ENCODE measurements around the gene GPC4. TPM values are rescaled to one million over a fixed set of nuclear protein-coding genes. Genes with fewer than 3 reads are reported as not detected.

GPC4 gene
- polyA plus RNA-seq, 2 donors = 1.6 to 4.0 TPM

- no peaks in the 10 kb centered on the region for H3K9me3 ChIP-seq (ENCODE audit: control insufficient read depth in 2 of 2, insufficient read depth in 1 of 2, low read depth in 1 of 2, low read length in 1 of 2)
- H3K36me3 ChIP-seq (ENCODE audit: control insufficient read depth in 2 of 2, insufficient read depth in 2 of 2, low read length in 1 of 2) = no peaks in the 10 kb centered on the region
- WGBS, 2 donors = 66 to 72% methylated on average over 8 of the region's 8 CpGs
- no peak overlapping the region for H3K4me3 ChIP-seq (ENCODE audit: low read depth in 1 of 2, low read length in 2 of 2)
- H3K27me3 ChIP-seq (ENCODE audit: control insufficient read depth in 1 of 2, insufficient read depth in 2 of 2, low read length in 2 of 2) = peaks cover 0 to 3% of the 10 kb centered on the region in 2 donors
- no peak overlapping the region for H3K27ac ChIP-seq (ENCODE audit: low read depth in 2 of 2, low read length in 1 of 2)
- no peaks in the 10 kb centered on the region for H3K4me1 ChIP-seq (ENCODE audit: control insufficient read depth in 2 of 2, insufficient read depth in 2 of 2, low read length in 1 of 2)
Measured at GRCh38 chrX:133392671-133393070, 22.6 kb downstream of the GPC4 start.

DNA sequence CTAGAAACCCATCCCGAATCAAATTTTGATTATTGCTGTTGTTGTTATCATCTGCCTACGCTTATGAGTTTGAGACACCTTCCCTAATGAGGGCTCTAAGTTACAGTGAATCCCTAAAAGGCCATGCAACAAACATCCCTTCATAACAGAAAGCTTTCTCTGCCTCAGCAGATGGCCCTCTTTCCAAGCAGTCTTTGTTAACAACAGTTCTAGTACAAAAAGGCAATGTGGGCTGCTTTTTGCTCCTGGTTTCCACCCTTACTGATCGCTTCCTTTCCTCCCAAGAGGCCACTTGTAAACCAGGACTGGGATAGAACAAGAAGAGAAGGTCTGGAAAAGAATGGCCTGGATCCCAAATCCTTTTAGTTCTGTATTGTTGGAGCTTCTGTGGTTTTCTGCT lies 24.2 kb downstream of the GPC4 start:
- Histone ChIP-seq H3K27me3 (ENCODE audit: control insufficient read depth in 1 of 2, insufficient read depth in 2 of 2, low read length in 2 of 2) (peaks cover 0 to 5% of the 10 kb centered on the region in 2 donors), H3K4me1 (ENCODE audit: control insufficient read depth in 2 of 2, insufficient read depth in 2 of 2, low read length in 1 of 2) (no peaks in the 10 kb centered on the region), H3K4me3 (ENCODE audit: low read depth in 1 of 2, low read length in 2 of 2) (no peak overlapping the region), H3K36me3 (ENCODE audit: control insufficient read depth in 2 of 2, insufficient read depth in 2 of 2, low read length in 1 of 2) (no peaks in the 10 kb centered on the region), H3K9me3 (ENCODE audit: control insufficient read depth in 2 of 2, insufficient read depth in 1 of 2, low read depth in 1 of 2, low read length in 1 of 2) (no peaks in the 10 kb centered on the region), H3K27ac (ENCODE audit: low read depth in 2 of 2, low read length in 1 of 2) (no peak overlapping the region)
- 57 to 71% methylated on average over 3 of the region's 3 CpGs for WGBS, 2 donors

DNA sequence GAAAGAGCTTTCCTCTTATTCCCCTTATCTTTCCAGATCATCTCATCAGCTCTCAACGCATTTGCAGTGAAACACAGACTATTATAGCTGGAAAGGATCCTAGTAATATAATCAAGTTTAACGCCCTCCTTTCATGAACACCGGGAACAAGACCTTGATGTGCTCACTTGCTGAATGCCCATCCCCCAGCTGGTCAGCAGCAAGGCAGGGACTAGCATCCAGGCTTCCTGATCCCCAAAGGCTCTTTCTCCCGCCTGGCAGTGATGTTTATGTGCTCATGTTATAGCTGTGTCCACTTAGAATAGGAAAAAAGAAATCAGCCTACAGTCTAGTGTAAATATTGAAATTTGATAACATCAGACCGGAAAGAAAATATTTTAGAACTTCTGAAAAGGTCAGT lies 24.6 kb downstream of the GPC4 start:
- 55 to 67% methylated on average over 5 of the region's 5 CpGs for WGBS, 2 donors
- Histone ChIP-seq H3K27ac (ENCODE audit: low read depth in 2 of 2, low read length in 1 of 2) (no peak overlapping the region), H3K36me3 (ENCODE audit: control insufficient read depth in 2 of 2, insufficient read depth in 2 of 2, low read length in 1 of 2) (no peaks in the 10 kb centered on the region), H3K9me3 (ENCODE audit: control insufficient read depth in 2 of 2, insufficient read depth in 1 of 2, low read depth in 1 of 2, low read length in 1 of 2) (no peaks in the 10 kb centered on the region), H3K4me3 (ENCODE audit: low read depth in 1 of 2, low read length in 2 of 2) (no peak overlapping the region), H3K4me1 (ENCODE audit: control insufficient read depth in 2 of 2, insufficient read depth in 2 of 2, low read length in 1 of 2) (no peaks in the 10 kb centered on the region), H3K27me3 (ENCODE audit: control insufficient read depth in 1 of 2, insufficient read depth in 2 of 2, low read length in 2 of 2) (peaks cover 0 to 5% of the 10 kb centered on the region in 2 donors)

- Histone ChIP-seq H3K27me3 (ENCODE audit: control insufficient read depth in 1 of 2, insufficient read depth in 2 of 2, low read length in 2 of 2) (peaks cover 0 to 5% of the 10 kb centered on the region in 2 donors), H3K4me3 (ENCODE audit: low read depth in 1 of 2, low read length in 2 of 2) (no peak overlapping the region), H3K4me1 (ENCODE audit: control insufficient read depth in 2 of 2, insufficient read depth in 2 of 2, low read length in 1 of 2) (no peaks in the 10 kb centered on the region), H3K9me3 (ENCODE audit: control insufficient read depth in 2 of 2, insufficient read depth in 1 of 2, low read depth in 1 of 2, low read length in 1 of 2) (no peaks in the 10 kb centered on the region), H3K27ac (ENCODE audit: low read depth in 2 of 2, low read length in 1 of 2) (no peak overlapping the region), H3K36me3 (ENCODE audit: control insufficient read depth in 2 of 2, insufficient read depth in 2 of 2, low read length in 1 of 2) (no peaks in the 10 kb centered on the region)
- WGBS, 2 donors = 73 to 78% methylated on average over 6 of the region's 6 CpGs
Measured at GRCh38 chrX:133389975-133390374, 25.3 kb downstream of the GPC4 start.

- H3K4me3 ChIP-seq (ENCODE audit: low read depth in 1 of 2, low read length in 2 of 2) = no peak overlapping the region
- no peaks in the 10 kb centered on the region for H3K4me1 ChIP-seq (ENCODE audit: control insufficient read depth in 2 of 2, insufficient read depth in 2 of 2, low read length in 1 of 2)
- no peaks in the 10 kb centered on the region for H3K36me3 ChIP-seq (ENCODE audit: control insufficient read depth in 2 of 2, insufficient read depth in 2 of 2, low read length in 1 of 2)
- 75 to 78% methylated on average over 6 of the region's 6 CpGs for WGBS, 2 donors
- H3K27me3 ChIP-seq (ENCODE audit: control insufficient read depth in 1 of 2, insufficient read depth in 2 of 2, low read length in 2 of 2) = peaks cover 0 to 2% of the 10 kb centered on the region in 2 donors
- H3K27ac ChIP-seq (ENCODE audit: low read depth in 2 of 2, low read length in 1 of 2) = no peak overlapping the region
- no peaks in the 10 kb centered on the region for H3K9me3 ChIP-seq (ENCODE audit: control insufficient read depth in 2 of 2, insufficient read depth in 1 of 2, low read depth in 1 of 2, low read length in 1 of 2)
Measured at GRCh38 chrX:133384454-133384853, 30.8 kb downstream of the GPC4 start.

DNA sequence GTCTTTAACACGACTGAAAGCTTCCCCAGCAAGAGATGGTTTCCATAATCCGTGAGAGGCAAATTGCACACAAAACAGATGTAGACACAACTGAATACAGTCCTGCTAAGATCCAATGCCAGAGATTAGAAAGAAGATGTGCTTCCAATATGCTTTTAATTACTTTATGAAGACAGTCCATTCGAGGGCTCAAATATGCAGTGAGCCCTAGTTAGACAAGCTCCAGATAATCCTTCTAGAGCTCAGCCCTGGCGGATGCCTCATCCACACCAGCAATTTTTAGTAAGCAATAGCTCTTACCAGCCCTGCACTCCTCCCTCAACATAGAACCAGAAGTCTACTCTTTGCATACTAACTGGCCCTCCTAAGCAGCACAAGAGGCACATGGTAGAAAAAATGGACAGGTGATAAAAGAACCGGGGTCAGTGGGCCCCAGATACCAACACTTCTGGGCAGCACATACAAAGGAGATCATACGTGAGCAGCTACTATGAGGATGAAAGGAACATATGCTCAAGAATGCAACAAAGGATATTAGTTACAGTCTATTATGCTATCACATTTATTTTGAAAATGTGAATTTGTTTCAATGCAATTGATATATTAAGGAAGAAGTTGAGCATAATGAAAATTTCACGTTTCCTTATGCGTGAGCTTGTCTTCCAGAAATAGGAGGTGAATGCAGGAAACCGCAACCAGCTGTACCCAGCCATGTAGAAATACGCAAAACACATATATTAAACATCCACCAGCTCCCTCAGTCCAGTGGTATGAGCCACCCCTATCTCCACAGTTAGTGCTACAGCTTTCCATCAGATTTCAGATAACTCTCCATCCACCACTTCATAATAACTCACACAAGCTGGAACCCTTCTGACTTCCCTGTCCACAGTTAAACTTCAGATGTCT lies 34.3 kb downstream of the GPC4 start:
- no peaks in the 10 kb centered on the region for H3K4me1 ChIP-seq (ENCODE audit: control insufficient read depth in 2 of 2, insufficient read depth in 2 of 2, low read length in 1 of 2)
- H3K4me3 ChIP-seq (ENCODE audit: low read depth in 1 of 2, low read length in 2 of 2) = no peak overlapping the region
- H3K9me3 ChIP-seq (ENCODE audit: control insufficient read depth in 2 of 2, insufficient read depth in 1 of 2, low read depth in 1 of 2, low read length in 1 of 2) = no peaks in the 10 kb centered on the region
- 73 to 81% methylated on average over 10 of the region's 10 CpGs for WGBS, 2 donors
- peaks cover 0 to 3% of the 10 kb centered on the region in 2 donors for H3K27me3 ChIP-seq (ENCODE audit: control insufficient read depth in 1 of 2, insufficient read depth in 2 of 2, low read length in 2 of 2)
- no peak overlapping the region for H3K27ac ChIP-seq (ENCODE audit: low read depth in 2 of 2, low read length in 1 of 2)
- H3K36me3 ChIP-seq (ENCODE audit: control insufficient read depth in 2 of 2, insufficient read depth in 2 of 2, low read length in 1 of 2) = no peaks in the 10 kb centered on the region

DNA sequence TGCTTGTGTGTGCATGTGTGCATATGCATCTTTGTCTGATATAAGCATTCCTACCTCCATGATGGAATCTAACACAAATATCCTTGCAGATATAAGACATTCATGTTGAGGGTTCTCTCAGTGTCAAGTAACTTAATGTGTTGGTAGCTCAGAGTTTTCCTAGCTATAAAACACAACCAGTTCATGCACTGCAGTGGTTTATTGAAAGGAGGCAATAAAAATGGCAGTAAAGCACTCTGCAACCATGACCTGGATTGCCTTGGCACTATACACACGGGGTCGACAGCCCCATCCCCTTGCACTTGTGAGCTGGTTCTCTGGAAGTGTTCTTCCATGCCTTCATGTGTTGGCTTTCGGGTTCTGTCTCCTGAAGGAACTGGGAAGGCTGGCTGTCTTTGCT lies 38.9 kb downstream of the GPC4 start:
- Histone ChIP-seq H3K27ac (ENCODE audit: low read depth in 2 of 2, low read length in 1 of 2) (no peak overlapping the region), H3K9me3 (ENCODE audit: control insufficient read depth in 2 of 2, insufficient read depth in 1 of 2, low read depth in 1 of 2, low read length in 1 of 2) (no peaks in the 10 kb centered on the region), H3K27me3 (ENCODE audit: control insufficient read depth in 1 of 2, insufficient read depth in 2 of 2, low read length in 2 of 2) (peaks cover 0 to 3% of the 10 kb centered on the region in 2 donors), H3K4me3 (ENCODE audit: low read depth in 1 of 2, low read length in 2 of 2) (no peak overlapping the region), H3K4me1 (ENCODE audit: control insufficient read depth in 2 of 2, insufficient read depth in 2 of 2, low read length in 1 of 2) (no peaks in the 10 kb centered on the region), H3K36me3 (ENCODE audit: control insufficient read depth in 2 of 2, insufficient read depth in 2 of 2, low read length in 1 of 2) (no peaks in the 10 kb centered on the region)
- WGBS, 2 donors = 83 to 91% methylated on average over 3 of the region's 3 CpGs

DNA sequence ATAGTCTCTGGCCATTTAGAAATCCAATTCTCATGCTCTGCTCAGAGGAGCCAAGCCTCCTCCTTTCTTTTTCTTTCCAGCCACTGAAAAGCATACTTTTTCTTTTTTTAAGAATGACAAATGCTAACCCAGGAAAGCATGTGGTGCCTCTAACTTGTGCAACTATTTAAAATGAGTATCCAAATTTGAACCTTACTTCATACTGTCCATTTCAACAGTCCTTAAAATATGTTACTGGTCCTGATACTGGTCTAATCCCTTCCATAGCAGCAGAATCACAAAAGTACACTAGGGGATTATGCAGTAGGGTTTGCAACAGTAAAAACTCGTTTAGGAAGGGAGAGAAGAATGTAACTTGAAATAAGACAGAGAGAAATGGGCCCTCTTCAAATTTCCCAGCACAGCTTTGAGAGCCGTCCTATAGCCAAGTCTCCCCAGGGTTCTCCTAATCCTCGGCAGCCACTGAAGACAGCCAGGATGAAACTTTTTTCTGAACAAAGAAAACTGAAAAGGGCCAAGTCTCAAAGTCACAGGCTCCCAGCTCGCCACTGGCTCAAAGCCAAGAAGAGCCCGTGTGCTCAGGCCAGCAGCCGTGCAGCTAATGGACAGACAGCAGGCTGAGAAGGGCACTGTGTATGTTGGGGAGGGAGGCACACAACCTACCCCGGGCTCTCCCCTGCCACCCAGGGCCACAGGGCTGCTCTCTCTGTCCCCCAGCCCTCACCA lies 39.5 kb downstream of the GPC4 start:
- Histone ChIP-seq H3K36me3 (ENCODE audit: control insufficient read depth in 2 of 2, insufficient read depth in 2 of 2, low read length in 1 of 2) (no peaks in the 10 kb centered on the region), H3K9me3 (ENCODE audit: control insufficient read depth in 2 of 2, insufficient read depth in 1 of 2, low read depth in 1 of 2, low read length in 1 of 2) (no peaks in the 10 kb centered on the region), H3K4me3 (ENCODE audit: low read depth in 1 of 2, low read length in 2 of 2) (no peak overlapping the region), H3K27ac (ENCODE audit: low read depth in 2 of 2, low read length in 1 of 2) (no peak overlapping the region), H3K4me1 (ENCODE audit: control insufficient read depth in 2 of 2, insufficient read depth in 2 of 2, low read length in 1 of 2) (no peaks in the 10 kb centered on the region), H3K27me3 (ENCODE audit: control insufficient read depth in 1 of 2, insufficient read depth in 2 of 2, low read length in 2 of 2) (peaks cover 0 to 3% of the 10 kb centered on the region in 2 donors)
- WGBS, 2 donors = 44% methylated on average over 7 of the region's 7 CpGs

- H3K27me3 ChIP-seq (ENCODE audit: control insufficient read depth in 1 of 2, insufficient read depth in 2 of 2, low read length in 2 of 2) = peaks cover 0 to 3% of the 10 kb centered on the region in 2 donors
- H3K9me3 ChIP-seq (ENCODE audit: control insufficient read depth in 2 of 2, insufficient read depth in 1 of 2, low read depth in 1 of 2, low read length in 1 of 2) = no peaks in the 10 kb centered on the region
- no peaks in the 10 kb centered on the region for H3K36me3 ChIP-seq (ENCODE audit: control insufficient read depth in 2 of 2, insufficient read depth in 2 of 2, low read length in 1 of 2)
- H3K27ac ChIP-seq (ENCODE audit: low read depth in 2 of 2, low read length in 1 of 2) = no peak overlapping the region
- no peaks in the 10 kb centered on the region for H3K4me1 ChIP-seq (ENCODE audit: control insufficient read depth in 2 of 2, insufficient read depth in 2 of 2, low read length in 1 of 2)
- no peak overlapping the region for H3K4me3 ChIP-seq (ENCODE audit: low read depth in 1 of 2, low read length in 2 of 2)
- 29 to 43% methylated on average over 2 of the region's 2 CpGs for WGBS, 2 donors
Measured at GRCh38 chrX:133374874-133375387, 40.4 kb downstream of the GPC4 start.
